ENCODE measurements around the gene LIG1.

GRCh38 chr19:48186015-48186414 lies 15.9 kb upstream of the LIG1 start:
- TF ChIP-seq, protein P1, sequence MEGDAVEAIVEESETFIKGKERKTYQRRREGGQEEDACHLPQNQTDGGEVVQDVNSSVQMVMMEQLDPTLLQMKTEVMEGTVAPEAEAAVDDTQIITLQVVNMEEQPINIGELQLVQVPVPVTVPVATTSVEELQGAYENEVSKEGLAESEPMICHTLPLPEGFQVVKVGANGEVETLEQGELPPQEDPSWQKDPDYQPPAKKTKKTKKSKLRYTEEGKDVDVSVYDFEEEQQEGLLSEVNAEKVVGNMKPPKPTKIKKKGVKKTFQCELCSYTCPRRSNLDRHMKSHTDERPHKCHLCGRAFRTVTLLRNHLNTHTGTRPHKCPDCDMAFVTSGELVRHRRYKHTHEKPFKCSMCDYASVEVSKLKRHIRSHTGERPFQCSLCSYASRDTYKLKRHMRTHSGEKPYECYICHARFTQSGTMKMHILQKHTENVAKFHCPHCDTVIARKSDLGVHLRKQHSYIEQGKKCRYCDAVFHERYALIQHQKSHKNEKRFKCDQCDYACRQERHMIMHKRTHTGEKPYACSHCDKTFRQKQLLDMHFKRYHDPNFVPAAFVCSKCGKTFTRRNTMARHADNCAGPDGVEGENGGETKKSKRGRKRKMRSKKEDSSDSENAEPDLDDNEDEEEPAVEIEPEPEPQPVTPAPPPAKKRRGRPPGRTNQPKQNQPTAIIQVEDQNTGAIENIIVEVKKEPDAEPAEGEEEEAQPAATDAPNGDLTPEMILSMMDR (IDR thresholded peaks at IDR 0.05; ENCODE audit: low read depth, low read length, poor library complexity, severe bottlenecking) = no peak
- TF ChIP-seq EZH2phosphoT487 (IDR thresholded peaks at IDR 0.05; ENCODE audit: borderline replicate concordance, low read length) = no peak

All from DOHH2 (cell line).